ENCODE data around the gene MRE11. TPM values are rescaled to one million over a fixed set of nuclear protein-coding genes. Genes with fewer than 3 reads are reported as not detected.

Gene MRE11
- total RNA-seq, 1 donor from 2014 or later = 16.7 TPM

GRCh38 chr11:94445641-94446040 is 48.0 kb downstream of the MRE11 start:
- H3K27me3 ChIP-seq (ENCODE audit: control insufficient read depth in 3 of 3, insufficient read depth in 3 of 3, low read length in 3 of 3) = no peaks in the 10 kb centered on the region
- H3K4me1 ChIP-seq (ENCODE audit: control insufficient read depth in 3 of 3, insufficient read depth in 3 of 3, low read length in 3 of 3) = no peaks in the 10 kb centered on the region
- no peak overlapping the region for H3K9ac ChIP-seq (ENCODE audit: low read depth in 1 of 3, low read length in 3 of 3)
- no peak overlapping the region for H3K4me3 ChIP-seq (ENCODE audit: low read length in 3 of 3)
- peaks cover 5 to 19% (median 7%) of the 10 kb centered on the region in 3 donors for H3K36me3 ChIP-seq (ENCODE audit: control insufficient read depth in 3 of 3, insufficient read depth in 3 of 3, low read length in 3 of 3)
- H3K27ac ChIP-seq (ENCODE audit: low read depth, low read length) = no peak overlapping the region
- H3K9me3 ChIP-seq (ENCODE audit: control insufficient read depth in 3 of 3, low read length in 3 of 3) = no peaks in the 10 kb centered on the region

GRCh38 chr11:94433049-94433448 is 60.6 kb downstream of the MRE11 start:
- Histone ChIP-seq H3K9ac (ENCODE audit: low read depth in 1 of 3, low read length in 3 of 3) (no peak overlapping the region), H3K36me3 (ENCODE audit: control insufficient read depth in 3 of 3, insufficient read depth in 3 of 3, low read length in 3 of 3) (peaks cover 14 to 32% (median 20%) of the 10 kb centered on the region in 3 donors), H3K27ac (ENCODE audit: low read depth, low read length) (no peak overlapping the region), H3K4me3 (ENCODE audit: low read length in 3 of 3) (no peak overlapping the region), H3K27me3 (ENCODE audit: control insufficient read depth in 3 of 3, insufficient read depth in 3 of 3, low read length in 3 of 3) (no peaks in the 10 kb centered on the region), H3K4me1 (ENCODE audit: control insufficient read depth in 3 of 3, insufficient read depth in 3 of 3, low read length in 3 of 3) (no peaks in the 10 kb centered on the region), H3K9me3 (ENCODE audit: control insufficient read depth in 3 of 3, low read length in 3 of 3) (no peaks in the 10 kb centered on the region)

DNA sequence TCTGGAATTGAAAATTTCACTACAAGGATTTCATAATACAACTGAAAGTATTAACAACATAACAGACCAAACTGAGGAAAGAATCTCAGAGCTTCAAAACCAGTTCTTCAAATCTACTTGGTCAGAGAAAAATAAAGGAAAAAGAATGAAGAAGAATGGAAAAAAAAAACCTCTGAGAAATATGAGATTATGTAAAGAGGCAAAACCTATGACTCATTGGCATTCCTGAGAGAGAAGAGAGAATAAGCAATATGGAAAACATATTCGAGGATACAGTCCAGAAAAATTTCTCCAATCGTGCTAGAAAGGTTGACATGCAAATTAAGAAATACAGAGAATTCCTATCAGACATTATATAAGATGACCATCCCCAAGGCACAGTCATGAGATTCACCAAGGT is 69.0 kb downstream of the MRE11 start:
- no peaks in the 10 kb centered on the region for H3K27me3 ChIP-seq (ENCODE audit: control insufficient read depth in 3 of 3, insufficient read depth in 3 of 3, low read length in 3 of 3)
- H3K36me3 ChIP-seq (ENCODE audit: control insufficient read depth in 3 of 3, insufficient read depth in 3 of 3, low read length in 3 of 3) = peaks cover 7 to 15% (median 13%) of the 10 kb centered on the region in 3 donors
- H3K4me1 ChIP-seq (ENCODE audit: control insufficient read depth in 3 of 3, insufficient read depth in 3 of 3, low read length in 3 of 3) = no peaks in the 10 kb centered on the region

DNA sequence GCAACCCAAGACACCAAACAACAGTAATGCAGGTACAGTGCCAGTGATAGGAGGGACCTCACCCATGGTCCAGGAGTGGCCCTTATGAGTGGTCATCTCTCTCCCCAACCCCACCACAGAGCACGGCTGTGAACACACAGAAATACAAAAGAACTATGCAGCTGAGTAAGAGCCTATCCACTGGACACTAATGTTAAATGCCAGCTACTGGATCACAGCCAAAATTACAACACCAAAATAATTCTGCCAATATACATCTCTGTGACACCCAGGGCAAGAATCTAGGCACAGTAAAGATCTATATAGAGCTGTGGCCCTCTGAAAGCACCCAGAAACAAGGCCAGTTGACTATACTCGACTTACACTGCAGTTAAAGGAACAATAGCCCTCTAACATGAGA is 69.6 kb downstream of the MRE11 start:
- no peaks in the 10 kb centered on the region for H3K9me3 ChIP-seq (ENCODE audit: control insufficient read depth in 3 of 3, low read length in 3 of 3)
- H3K4me3 ChIP-seq (ENCODE audit: low read length in 3 of 3) = no peak overlapping the region
- no peak overlapping the region for H3K9ac ChIP-seq (ENCODE audit: low read depth in 1 of 3, low read length in 3 of 3)
- H3K27me3 ChIP-seq (ENCODE audit: control insufficient read depth in 3 of 3, insufficient read depth in 3 of 3, low read length in 3 of 3) = no peaks in the 10 kb centered on the region
- H3K27ac ChIP-seq (ENCODE audit: low read depth, low read length) = no peak overlapping the region
- H3K4me1 ChIP-seq (ENCODE audit: control insufficient read depth in 3 of 3, insufficient read depth in 3 of 3, low read length in 3 of 3) = no peaks in the 10 kb centered on the region
- H3K36me3 ChIP-seq (ENCODE audit: control insufficient read depth in 3 of 3, insufficient read depth in 3 of 3, low read length in 3 of 3) = peaks cover 4 to 9% (median 8%) of the 10 kb centered on the region in 3 donors

More for the DNA sequence above, 69.0 kb downstream of the MRE11 start:
- Histone ChIP-seq H3K4me3 (ENCODE audit: low read length in 3 of 3) (no peak overlapping the region), H3K9ac (ENCODE audit: low read depth in 1 of 3, low read length in 3 of 3) (no peak overlapping the region), H3K9me3 (ENCODE audit: control insufficient read depth in 3 of 3, low read length in 3 of 3) (no peaks in the 10 kb centered on the region), H3K27ac (ENCODE audit: low read depth, low read length) (no peak overlapping the region)

GRCh38 chr11:94423507-94423906 is 70.1 kb downstream of the MRE11 start:
- Histone ChIP-seq H3K4me1 (ENCODE audit: control insufficient read depth in 3 of 3, insufficient read depth in 3 of 3, low read length in 3 of 3) (no peaks in the 10 kb centered on the region), H3K4me3 (ENCODE audit: low read length in 3 of 3) (no peak overlapping the region), H3K27ac (ENCODE audit: low read depth, low read length) (no peak overlapping the region), H3K36me3 (ENCODE audit: control insufficient read depth in 3 of 3, insufficient read depth in 3 of 3, low read length in 3 of 3) (peaks cover 4 to 9% (median 7%) of the 10 kb centered on the region in 3 donors), H3K27me3 (ENCODE audit: control insufficient read depth in 3 of 3, insufficient read depth in 3 of 3, low read length in 3 of 3) (no peaks in the 10 kb centered on the region), H3K9me3 (ENCODE audit: control insufficient read depth in 3 of 3, low read length in 3 of 3) (no peaks in the 10 kb centered on the region), H3K9ac (ENCODE audit: low read depth in 1 of 3, low read length in 3 of 3) (no peak overlapping the region)

- H3K4me1 ChIP-seq (ENCODE audit: control insufficient read depth in 3 of 3, insufficient read depth in 3 of 3, low read length in 3 of 3) = no peaks in the 10 kb centered on the region
- no peak overlapping the region for H3K4me3 ChIP-seq (ENCODE audit: low read length in 3 of 3)
- no peak overlapping the region for H3K9ac ChIP-seq (ENCODE audit: low read depth in 1 of 3, low read length in 3 of 3)
- H3K36me3 ChIP-seq (ENCODE audit: control insufficient read depth in 3 of 3, insufficient read depth in 3 of 3, low read length in 3 of 3) = peaks cover 0 to 4% (median 2%) of the 10 kb centered on the region in 3 donors
- no peak overlapping the region for H3K27ac ChIP-seq (ENCODE audit: low read depth, low read length)
- H3K9me3 ChIP-seq (ENCODE audit: control insufficient read depth in 3 of 3, low read length in 3 of 3) = no peaks in the 10 kb centered on the region
- H3K27me3 ChIP-seq (ENCODE audit: control insufficient read depth in 3 of 3, insufficient read depth in 3 of 3, low read length in 3 of 3) = no peaks in the 10 kb centered on the region
These were observed 75.4 kb downstream of the MRE11 start for GRCh38 chr11:94418123-94418765.

GRCh38 chr11:94417386-94417987 is 76.2 kb downstream of the MRE11 start:
- Histone ChIP-seq H3K9me3 (ENCODE audit: control insufficient read depth in 3 of 3, low read length in 3 of 3) (no peaks in the 10 kb centered on the region), H3K27ac (ENCODE audit: low read depth, low read length) (no peak overlapping the region), H3K36me3 (ENCODE audit: control insufficient read depth in 3 of 3, insufficient read depth in 3 of 3, low read length in 3 of 3) (peaks cover 0 to 4% (median 2%) of the 10 kb centered on the region in 3 donors), H3K9ac (ENCODE audit: low read depth in 1 of 3, low read length in 3 of 3) (no peak overlapping the region), H3K4me1 (ENCODE audit: control insufficient read depth in 3 of 3, insufficient read depth in 3 of 3, low read length in 3 of 3) (no peaks in the 10 kb centered on the region), H3K27me3 (ENCODE audit: control insufficient read depth in 3 of 3, insufficient read depth in 3 of 3, low read length in 3 of 3) (no peaks in the 10 kb centered on the region), H3K4me3 (ENCODE audit: low read length in 3 of 3) (no peak overlapping the region)

DNA sequence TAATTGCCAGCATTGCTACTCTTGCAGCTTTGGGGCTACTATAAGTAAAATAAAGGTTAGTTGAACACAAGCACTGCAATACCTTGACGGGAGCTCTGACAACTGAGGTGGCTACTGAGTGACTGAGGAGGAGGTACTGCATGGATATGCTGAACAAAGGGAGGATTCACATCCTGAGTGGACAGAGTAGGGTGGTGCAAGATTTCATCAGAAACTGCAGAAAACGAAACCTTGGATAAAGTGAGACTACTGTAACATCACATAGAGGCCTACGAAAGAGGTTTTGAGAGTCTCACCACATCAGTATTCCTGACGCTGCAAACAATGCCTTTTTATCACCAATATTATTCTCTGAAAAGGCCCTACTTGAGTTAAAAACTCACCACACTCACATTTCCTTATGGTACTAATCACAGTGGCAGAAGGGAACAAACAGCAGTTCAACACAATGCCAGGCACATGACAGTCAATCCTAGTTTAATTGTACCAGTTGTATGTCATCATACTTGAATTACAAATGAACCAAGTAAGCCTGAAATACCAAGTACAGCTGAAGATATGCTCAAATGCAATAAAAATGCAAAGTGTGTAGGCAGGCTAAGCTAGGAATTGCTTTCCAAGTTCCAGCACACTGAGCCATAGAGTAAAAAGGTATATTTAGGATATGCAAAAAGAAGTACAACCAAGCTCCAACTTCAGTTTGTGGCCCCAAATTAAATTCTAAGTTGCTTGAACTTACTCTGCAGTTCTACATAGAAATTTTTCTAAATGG is 88.4 kb downstream of the MRE11 start:
- H3K9ac ChIP-seq (ENCODE audit: low read depth in 1 of 3, low read length in 3 of 3) = no peak overlapping the region
- H3K4me1 ChIP-seq (ENCODE audit: control insufficient read depth in 3 of 3, insufficient read depth in 3 of 3, low read length in 3 of 3) = peaks cover 0 to 11% (median 2%) of the 10 kb centered on the region in 3 donors
- H3K27me3 ChIP-seq (ENCODE audit: control insufficient read depth in 3 of 3, insufficient read depth in 3 of 3, low read length in 3 of 3) = peaks cover 13 to 22% (median 15%) of the 10 kb centered on the region in 3 donors
- H3K27ac ChIP-seq (ENCODE audit: low read depth, low read length) = no peak overlapping the region
- H3K4me3 ChIP-seq (ENCODE audit: low read length in 3 of 3) = no peak overlapping the region
- H3K36me3 ChIP-seq (ENCODE audit: control insufficient read depth in 3 of 3, insufficient read depth in 3 of 3, low read length in 3 of 3) = no peaks in the 10 kb centered on the region
- H3K9me3 ChIP-seq (ENCODE audit: control insufficient read depth in 3 of 3, low read length in 3 of 3) = no peaks in the 10 kb centered on the region

DNA sequence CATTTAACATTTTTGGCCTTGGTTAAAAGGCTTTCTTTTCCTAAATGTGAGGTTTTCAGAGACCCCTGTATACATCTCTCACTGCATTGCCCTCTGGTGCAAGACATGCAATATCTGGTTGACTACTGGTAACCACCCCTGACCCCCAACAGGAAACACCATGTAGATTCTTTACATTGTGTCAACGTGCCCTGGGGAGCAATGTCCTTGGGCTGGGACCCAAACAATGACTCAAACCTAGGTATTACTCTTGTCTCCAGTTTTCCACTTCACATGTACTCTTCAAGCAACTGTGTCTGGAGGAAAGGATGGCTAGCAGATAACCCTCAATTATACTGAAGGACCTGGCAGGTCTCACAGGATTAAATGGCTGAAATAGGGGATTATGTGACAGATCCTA is 91.3 kb downstream of the MRE11 start:
- H3K36me3 ChIP-seq (ENCODE audit: control insufficient read depth in 3 of 3, insufficient read depth in 3 of 3, low read length in 3 of 3) = no peaks in the 10 kb centered on the region
- H3K27ac ChIP-seq (ENCODE audit: low read depth, low read length) = no peak overlapping the region
- no peak overlapping the region for H3K4me3 ChIP-seq (ENCODE audit: low read length in 3 of 3)
- no peaks in the 10 kb centered on the region for H3K9me3 ChIP-seq (ENCODE audit: control insufficient read depth in 3 of 3, low read length in 3 of 3)
- peaks cover 15 to 37% (median 29%) of the 10 kb centered on the region in 3 donors for H3K27me3 ChIP-seq (ENCODE audit: control insufficient read depth in 3 of 3, insufficient read depth in 3 of 3, low read length in 3 of 3)
- peaks cover 0 to 11% (median 2%) of the 10 kb centered on the region in 3 donors for H3K4me1 ChIP-seq (ENCODE audit: control insufficient read depth in 3 of 3, insufficient read depth in 3 of 3, low read length in 3 of 3)
- H3K9ac ChIP-seq (ENCODE audit: low read depth in 1 of 3, low read length in 3 of 3) = no peak overlapping the region
